Natural killer cell treated with Interleukin-12 subunit alpha and Interleukin-12 subunit beta and Interleukin-15 and Interleukin-18, amount 100 ng/mL, for 72 hours (primary cell): ENCODE results near the gene TOP3B. TPM values are rescaled to one million over a fixed set of nuclear protein-coding genes. Genes with fewer than 3 reads are reported as not detected.

Experiments used
- ATAC-seq, 2 donors: fragments of 150-1000 bp; cut with Tn5 transposase in 1 of 2; sonication (Bioruptor Pico), chemical (Tn5 transposase) in 1 of 2; 2 replicates each; pipeline ENCODE4 v1.10.0; 2021
- DNase-seq: peaks from one replicate; pipeline ENCODE4 v3.0.0; 2022; ENCODE audit warnings: low spot score
- H3K27ac Mint-ChIP-seq, 2 donors: 1 replicate in 1 of 2; 2 replicates in 1 of 2; pipeline ENCODE4 v1.8.0; 2022; ENCODE audit warnings: mixed read lengths in 2 of 2, mild to moderate bottlenecking in 1 of 2, moderate library complexity in 1 of 2
- H3K27me3 Mint-ChIP-seq, 2 donors: 1 replicate in 1 of 2; 2 replicates in 1 of 2; pipeline ENCODE4 v1.8.0; 2022; ENCODE audit warnings: mixed read lengths in 2 of 2
- H3K36me3 Mint-ChIP-seq: one replicate; pipeline ENCODE4 v1.8.0; 2022; ENCODE audit warnings: mixed read lengths
- H3K4me1 Mint-ChIP-seq, 2 donors: 1 replicate in 1 of 2; 2 replicates in 1 of 2; pipeline ENCODE4 v1.8.0; 2022; ENCODE audit warnings: low read depth in 2 of 2, mixed read lengths in 2 of 2, mild to moderate bottlenecking in 1 of 2
- H3K4me3 Mint-ChIP-seq: one replicate; pipeline ENCODE4 v1.8.0; 2022; ENCODE audit warnings: mixed read lengths
- H3K9me3 Mint-ChIP-seq: 2 replicates; pipeline ENCODE4 v1.8.0; 2022; ENCODE audit warnings: mixed read lengths
- total RNA-seq, 2 donors: library from RNA; stranded (reverse); gene quantifications; one replicate each; pipeline ENCODE4 v1.2.3, GENCODE V29; 2022

The TOP3B gene
- total RNA-seq, 2 donors from 2014 or later: 45.3 to 83.5 TPM

- H3K36me3 Mint-ChIP-seq: no peaks in the 10 kb centered on the region
- DNase-seq (no peak), ATAC-seq (no peak)
- no peak overlapping the region for H3K4me3 Mint-ChIP-seq
- H3K4me1 Mint-ChIP-seq: peaks cover 0 to 3% of the 10 kb centered on the region in 2 donors
- H3K9me3 Mint-ChIP-seq: no peaks in the 10 kb centered on the region
- no peak overlapping the region for H3K27ac Mint-ChIP-seq
- H3K27me3 Mint-ChIP-seq: peaks cover 10 to 24% of the 10 kb centered on the region in 2 donors
Observed at GRCh38 chr22:22021162-22021750, 38.7 kb upstream of the TOP3B start.

DNA sequence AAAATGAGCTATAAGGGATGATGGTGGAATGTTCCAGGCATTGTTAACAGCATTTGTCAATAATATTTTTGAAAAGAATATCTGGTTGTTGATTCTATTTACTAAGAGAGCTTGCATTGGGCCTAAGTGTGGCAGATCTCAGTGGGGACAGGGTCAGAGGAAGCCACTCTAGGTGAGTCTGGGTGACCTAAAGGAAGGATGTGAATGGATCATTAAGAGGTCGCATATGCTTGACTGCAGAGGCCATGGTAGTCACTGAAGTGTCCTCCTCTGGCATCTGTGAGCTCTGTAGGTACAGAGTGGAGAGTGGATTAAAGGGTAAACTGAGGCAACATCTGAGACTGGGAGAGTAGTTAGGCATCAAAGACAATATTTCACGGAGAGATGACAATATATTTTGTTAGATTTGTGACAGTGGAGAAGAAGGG lies 37.9 kb upstream of the TOP3B start:
- Mint-ChIP-seq H3K9me3 (no peaks in the 10 kb centered on the region), H3K4me3 (no peak overlapping the region), H3K27me3 (peaks cover 14 to 28% of the 10 kb centered on the region in 2 donors), H3K36me3 (no peaks in the 10 kb centered on the region), H3K4me1 (peaks cover 0 to 3% of the 10 kb centered on the region in 2 donors), H3K27ac (no peak overlapping the region)
- DNase-seq (no peak), ATAC-seq (no peak)

- Mint-ChIP-seq H3K4me3 (no peak overlapping the region), H3K4me1 (peaks cover 0 to 3% of the 10 kb centered on the region in 2 donors), H3K27ac (no peak overlapping the region), H3K36me3 (no peaks in the 10 kb centered on the region), H3K27me3 (peaks cover 15 to 29% of the 10 kb centered on the region in 2 donors), H3K9me3 (no peaks in the 10 kb centered on the region)
- ATAC-seq (no peak), DNase-seq (no peak)
Observed at GRCh38 chr22:22019659-22020424, 37.3 kb upstream of the TOP3B start.

GRCh38 chr22:22018825-22019658 lies 36.5 kb upstream of the TOP3B start:
- peaks cover 0 to 3% of the 10 kb centered on the region in 2 donors for H3K4me1 Mint-ChIP-seq
- no peaks in the 10 kb centered on the region for H3K36me3 Mint-ChIP-seq
- H3K27me3 Mint-ChIP-seq: peaks cover 15 to 29% of the 10 kb centered on the region in 2 donors
- ATAC-seq (no peak), DNase-seq (no peak)
- no peak overlapping the region for H3K4me3 Mint-ChIP-seq
- H3K27ac Mint-ChIP-seq: no peak overlapping the region
- no peaks in the 10 kb centered on the region for H3K9me3 Mint-ChIP-seq

DNA sequence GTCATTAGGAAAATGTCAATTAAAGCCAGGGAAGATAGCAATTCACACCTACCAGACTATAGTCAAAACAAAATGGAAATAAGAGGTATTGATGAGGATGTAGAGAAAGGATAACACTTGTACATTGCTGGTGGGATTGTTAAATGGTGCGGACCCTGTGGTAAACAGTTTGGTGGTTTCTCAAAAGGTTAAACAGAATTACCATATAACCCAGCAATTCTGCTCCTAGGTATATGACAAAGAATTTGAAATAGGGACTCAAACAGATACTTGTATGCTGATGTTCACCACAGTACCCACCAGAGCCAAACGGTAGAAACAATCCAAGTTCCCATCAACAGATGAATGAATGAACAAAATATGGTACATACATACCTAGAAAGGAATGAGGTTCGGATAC lies 33.0 kb upstream of the TOP3B start:
- Mint-ChIP-seq H3K4me1 (no peaks in the 10 kb centered on the region), H3K36me3 (no peaks in the 10 kb centered on the region), H3K27ac (no peak overlapping the region), H3K4me3 (no peak overlapping the region), H3K27me3 (peaks cover 22 to 38% of the 10 kb centered on the region in 2 donors), H3K9me3 (no peaks in the 10 kb centered on the region)
- DNase-seq: no peak
- ATAC-seq: no peak

GRCh38 chr22:22014285-22014659 lies 31.7 kb upstream of the TOP3B start:
- no peaks in the 10 kb centered on the region for H3K36me3 Mint-ChIP-seq
- peaks cover 31 to 46% of the 10 kb centered on the region in 2 donors for H3K27me3 Mint-ChIP-seq
- no peak overlapping the region for H3K4me3 Mint-ChIP-seq
- DNase-seq: no peak
- H3K9me3 Mint-ChIP-seq: no peaks in the 10 kb centered on the region
- no peak for ATAC-seq
- H3K27ac Mint-ChIP-seq: no peak overlapping the region
- no peaks in the 10 kb centered on the region for H3K4me1 Mint-ChIP-seq

DNA sequence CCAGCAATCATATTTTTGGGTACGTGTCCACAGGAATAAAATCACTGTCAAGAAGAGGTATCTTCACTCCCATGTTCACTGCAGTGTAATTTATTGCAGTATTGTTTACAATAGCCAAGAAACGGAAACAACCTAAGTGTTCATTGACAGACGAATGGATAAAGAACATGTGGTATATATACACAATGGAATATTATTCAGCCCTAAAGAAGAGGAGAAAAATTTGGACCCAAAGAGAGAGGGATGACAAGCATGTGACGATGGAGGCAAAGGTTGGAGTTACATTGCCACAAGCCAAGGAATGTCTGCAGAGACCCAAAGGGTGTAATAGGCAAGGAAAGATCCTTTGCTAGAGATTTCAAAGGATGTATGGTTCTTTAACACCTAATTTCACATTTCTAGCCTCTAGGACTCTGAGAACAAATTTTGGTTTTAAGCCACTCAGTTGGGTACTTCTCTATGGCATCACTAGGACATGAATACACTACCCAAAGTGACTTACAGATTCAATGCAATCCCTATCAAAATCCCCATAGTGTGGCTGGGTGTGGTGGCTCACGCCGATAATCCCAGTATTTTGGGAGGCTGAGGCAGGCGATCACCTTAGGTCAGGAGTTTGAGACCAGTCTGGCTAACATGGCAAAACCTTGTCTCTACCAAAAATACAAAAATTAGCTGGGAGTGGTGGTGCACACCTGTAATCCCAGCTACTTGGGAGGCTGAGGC lies 31.1 kb upstream of the TOP3B start:
- Mint-ChIP-seq H3K27ac (no peak overlapping the region), H3K36me3 (no peaks in the 10 kb centered on the region), H3K4me1 (no peaks in the 10 kb centered on the region), H3K27me3 (peaks cover 36 to 52% of the 10 kb centered on the region in 2 donors), H3K9me3 (no peaks in the 10 kb centered on the region), H3K4me3 (no peak overlapping the region)
- no peak for ATAC-seq
- DNase-seq: no peak

- Mint-ChIP-seq H3K36me3 (no peaks in the 10 kb centered on the region), H3K4me1 (no peaks in the 10 kb centered on the region), H3K27me3 (peaks cover 30 to 40% of the 10 kb centered on the region in 2 donors), H3K27ac (no peak overlapping the region), H3K4me3 (no peak overlapping the region), H3K9me3 (no peaks in the 10 kb centered on the region)
- no peak for ATAC-seq
- DNase-seq: no peak
Observed at GRCh38 chr22:22011964-22012363, 29.4 kb upstream of the TOP3B start.

GRCh38 chr22:22010358-22010757 lies 27.8 kb upstream of the TOP3B start:
- Mint-ChIP-seq H3K9me3 (no peaks in the 10 kb centered on the region), H3K27me3 (peaks cover 25 to 33% of the 10 kb centered on the region in 2 donors), H3K4me1 (no peaks in the 10 kb centered on the region), H3K36me3 (no peaks in the 10 kb centered on the region), H3K4me3 (no peak overlapping the region), H3K27ac (no peak overlapping the region)
- DNase-seq (no peak), ATAC-seq (no peak)

GRCh38 chr22:22009661-22010060 lies 27.1 kb upstream of the TOP3B start:
- Mint-ChIP-seq H3K4me3 (no peak overlapping the region), H3K27me3 (peaks cover 24 to 32% of the 10 kb centered on the region in 2 donors), H3K9me3 (no peaks in the 10 kb centered on the region), H3K27ac (no peak overlapping the region), H3K4me1 (no peaks in the 10 kb centered on the region), H3K36me3 (no peaks in the 10 kb centered on the region)
- no peak for ATAC-seq
- no peak for DNase-seq

- Mint-ChIP-seq H3K36me3 (no peaks in the 10 kb centered on the region), H3K4me1 (no peaks in the 10 kb centered on the region), H3K9me3 (no peaks in the 10 kb centered on the region), H3K27me3 (peaks cover 23 to 25% of the 10 kb centered on the region in 2 donors), H3K27ac (no peak overlapping the region), H3K4me3 (no peak overlapping the region)
- ATAC-seq (no peak), DNase-seq (no peak)
Observed at GRCh38 chr22:22006596-22006990, 24.0 kb upstream of the TOP3B start.

DNA sequence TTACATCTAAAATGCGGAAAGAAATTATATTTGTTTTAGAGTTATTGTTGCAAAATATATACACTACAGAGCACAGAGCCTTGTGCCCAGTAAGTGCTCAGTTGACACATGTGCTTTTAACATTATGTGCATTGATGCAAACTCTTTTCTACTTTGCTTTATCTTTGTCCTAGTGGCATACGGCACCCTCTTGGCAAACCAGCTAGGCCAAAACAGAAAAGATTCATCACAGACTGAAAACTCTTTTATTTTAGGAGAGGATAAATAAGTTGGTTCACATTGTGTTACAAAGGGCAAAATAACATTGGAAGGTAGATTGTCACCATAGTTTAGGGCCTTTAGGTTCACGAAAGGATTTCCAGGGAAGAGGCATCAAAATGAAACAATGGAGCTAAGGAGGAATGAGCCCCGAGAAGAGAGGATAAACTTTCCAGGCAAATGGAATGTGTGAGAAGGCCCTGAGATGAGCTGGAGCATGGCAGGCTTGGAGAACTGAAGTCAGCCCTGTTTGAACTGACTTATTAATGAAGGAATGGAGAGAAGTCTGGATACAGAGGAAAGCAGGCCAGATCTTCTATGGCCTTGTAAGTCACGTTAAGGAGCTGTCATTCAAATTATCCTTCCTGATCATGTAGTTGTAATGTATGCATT lies 23.5 kb upstream of the TOP3B start:
- no peak for DNase-seq
- H3K9me3 Mint-ChIP-seq: no peaks in the 10 kb centered on the region
- H3K4me1 Mint-ChIP-seq: no peaks in the 10 kb centered on the region
- H3K27ac Mint-ChIP-seq: no peak overlapping the region
- H3K27me3 Mint-ChIP-seq: peaks cover 25 to 30% of the 10 kb centered on the region in 2 donors
- H3K4me3 Mint-ChIP-seq: no peak overlapping the region
- no peaks in the 10 kb centered on the region for H3K36me3 Mint-ChIP-seq
- ATAC-seq: no peak

DNA sequence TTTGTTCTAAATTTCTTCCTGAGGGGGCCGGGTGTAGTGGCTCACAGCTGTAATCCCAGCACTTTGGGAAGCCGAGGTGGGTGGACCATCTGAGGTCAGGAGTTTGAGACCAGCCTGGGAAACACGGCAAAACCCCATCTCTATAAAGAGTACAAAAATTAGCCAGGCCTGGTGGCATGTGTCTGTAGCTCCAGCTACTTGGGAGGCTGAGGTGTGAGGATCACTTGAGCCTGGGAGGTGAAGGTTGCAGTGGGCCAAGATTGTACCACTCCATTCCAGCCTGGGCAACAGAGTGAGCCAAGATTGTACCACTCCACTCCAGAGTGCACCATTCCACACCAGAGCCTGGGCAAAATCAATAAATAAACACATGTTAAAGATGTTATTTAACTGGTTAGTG lies 20.6 kb upstream of the TOP3B start:
- ATAC-seq: no peak
- Mint-ChIP-seq H3K4me1 (no peaks in the 10 kb centered on the region), H3K36me3 (no peaks in the 10 kb centered on the region), H3K9me3 (no peaks in the 10 kb centered on the region), H3K27ac (no peak overlapping the region), H3K27me3 (peaks cover 11 to 12% of the 10 kb centered on the region in 2 donors), H3K4me3 (no peak overlapping the region)
- DNase-seq: no peak
